Nephron (organoid): Measurements from ENCODE around the gene LSAMP.
"Not testable (repeated sequence)": the region's sequence is repeated elsewhere in the genome, so short reads cannot be mapped to it uniquely, and the experiment has no call there.

Source experiments
- H3K27ac Mint-ChIP-seq, 3 experiments: 2 replicates each; pipeline ENCODE4 v1.8.0; 2020; ENCODE audit warnings: mixed read lengths in 3 of 3, mild to moderate bottlenecking in 2 of 3, moderate library complexity in 1 of 3
- H3K27me3 Mint-ChIP-seq: 2 replicates; pipeline ENCODE4 v1.8.0; 2021; ENCODE audit warnings: low read depth, mild to moderate bottlenecking, moderate library complexity, mixed read lengths
- H3K36me3 Mint-ChIP-seq: 2 replicates; pipeline ENCODE4 v1.8.0; 2020; ENCODE audit warnings: low read depth, mixed read lengths
- H3K4me1 Mint-ChIP-seq: 2 replicates; pipeline ENCODE4 v1.8.0; 2020; ENCODE audit warnings: mixed read lengths
- H3K4me3 Mint-ChIP-seq, 3 experiments: 2 replicates each; pipeline ENCODE4 v1.8.0; 2020; ENCODE audit warnings: mild to moderate bottlenecking in 3 of 3, mixed read lengths in 3 of 3, moderate library complexity in 2 of 3
- H3K9me3 Mint-ChIP-seq: 2 replicates; pipeline ENCODE4 v1.8.0; 2020; ENCODE audit warnings: mixed read lengths
- TF ChIP-seq, protein P1 (sequence below), 3 experiments: fragments of 200-600 bp; sonication (generic); IDR thresholded peaks; one replicate each; pipeline ENCODE4 v1.5.0; 2021; ENCODE audit warnings: antibody characterized with exemption in 3 of 3; ENCODE audit not compliant: unreplicated experiment in 3 of 3

The LSAMP gene

GRCh38 chr3:115853104-115853503 is 592.2 kb downstream of the LSAMP start:
- Mint-ChIP-seq H3K27me3 (no peaks in the 10 kb centered on the region), H3K27ac (no peak overlapping the region), H3K9me3 (no peaks in the 10 kb centered on the region), H3K36me3 (no peaks in the 10 kb centered on the region), H3K4me1 (no peaks in the 10 kb centered on the region), H3K4me3 (no peak overlapping the region)
- TF ChIP-seq, protein P1, sequence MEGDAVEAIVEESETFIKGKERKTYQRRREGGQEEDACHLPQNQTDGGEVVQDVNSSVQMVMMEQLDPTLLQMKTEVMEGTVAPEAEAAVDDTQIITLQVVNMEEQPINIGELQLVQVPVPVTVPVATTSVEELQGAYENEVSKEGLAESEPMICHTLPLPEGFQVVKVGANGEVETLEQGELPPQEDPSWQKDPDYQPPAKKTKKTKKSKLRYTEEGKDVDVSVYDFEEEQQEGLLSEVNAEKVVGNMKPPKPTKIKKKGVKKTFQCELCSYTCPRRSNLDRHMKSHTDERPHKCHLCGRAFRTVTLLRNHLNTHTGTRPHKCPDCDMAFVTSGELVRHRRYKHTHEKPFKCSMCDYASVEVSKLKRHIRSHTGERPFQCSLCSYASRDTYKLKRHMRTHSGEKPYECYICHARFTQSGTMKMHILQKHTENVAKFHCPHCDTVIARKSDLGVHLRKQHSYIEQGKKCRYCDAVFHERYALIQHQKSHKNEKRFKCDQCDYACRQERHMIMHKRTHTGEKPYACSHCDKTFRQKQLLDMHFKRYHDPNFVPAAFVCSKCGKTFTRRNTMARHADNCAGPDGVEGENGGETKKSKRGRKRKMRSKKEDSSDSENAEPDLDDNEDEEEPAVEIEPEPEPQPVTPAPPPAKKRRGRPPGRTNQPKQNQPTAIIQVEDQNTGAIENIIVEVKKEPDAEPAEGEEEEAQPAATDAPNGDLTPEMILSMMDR (IDR thresholded peaks at IDR 0.05; ENCODE audit: unreplicated experiment in 3 of 3) = no peak

- Mint-ChIP-seq H3K27ac (no peak overlapping the region), H3K4me1 (no peaks in the 10 kb centered on the region), H3K4me3 (no peak overlapping the region), H3K27me3 (no peaks in the 10 kb centered on the region), H3K9me3 (no peaks in the 10 kb centered on the region), H3K36me3 (peaks cover 3% of the 10 kb centered on the region)
- TF ChIP-seq, protein P1 (IDR thresholded peaks at IDR 0.05; ENCODE audit: unreplicated experiment in 3 of 3) = no peak
These were observed 593.0 kb downstream of the LSAMP start for GRCh38 chr3:115852278-115852677.

- no peak overlapping the region for H3K27ac Mint-ChIP-seq
- H3K4me1 Mint-ChIP-seq = no peaks in the 10 kb centered on the region
- no peaks in the 10 kb centered on the region for H3K9me3 Mint-ChIP-seq
- H3K4me3 Mint-ChIP-seq = no peak overlapping the region
- no peaks in the 10 kb centered on the region for H3K27me3 Mint-ChIP-seq
- TF ChIP-seq, protein P1 (IDR thresholded peaks at IDR 0.05; ENCODE audit: unreplicated experiment in 3 of 3) = no peak
- peaks cover 3% of the 10 kb centered on the region for H3K36me3 Mint-ChIP-seq
These were observed 593.7 kb downstream of the LSAMP start for GRCh38 chr3:115851571-115851970.

- TF ChIP-seq, protein P1 (IDR thresholded peaks at IDR 0.05; ENCODE audit: unreplicated experiment in 3 of 3) = no peak
- Mint-ChIP-seq H3K4me1 (no peaks in the 10 kb centered on the region), H3K4me3 (no peak overlapping the region), H3K9me3 (no peaks in the 10 kb centered on the region), H3K27ac (no peak overlapping the region), H3K27me3 (no peaks in the 10 kb centered on the region), H3K36me3 (peaks cover 3% of the 10 kb centered on the region)
These were observed 596.6 kb downstream of the LSAMP start for GRCh38 chr3:115848641-115849040.

- TF ChIP-seq, protein P1 (IDR thresholded peaks at IDR 0.05; ENCODE audit: unreplicated experiment in 3 of 3) = no peak
- no peak overlapping the region for H3K27ac Mint-ChIP-seq
- no peak overlapping the region for H3K4me3 Mint-ChIP-seq
- peaks cover 11% of the 10 kb centered on the region for H3K36me3 Mint-ChIP-seq
- no peaks in the 10 kb centered on the region for H3K4me1 Mint-ChIP-seq
- no peaks in the 10 kb centered on the region for H3K27me3 Mint-ChIP-seq
- H3K9me3 Mint-ChIP-seq = no peaks in the 10 kb centered on the region
These were observed 599.3 kb downstream of the LSAMP start for GRCh38 chr3:115845986-115846385.

DNA sequence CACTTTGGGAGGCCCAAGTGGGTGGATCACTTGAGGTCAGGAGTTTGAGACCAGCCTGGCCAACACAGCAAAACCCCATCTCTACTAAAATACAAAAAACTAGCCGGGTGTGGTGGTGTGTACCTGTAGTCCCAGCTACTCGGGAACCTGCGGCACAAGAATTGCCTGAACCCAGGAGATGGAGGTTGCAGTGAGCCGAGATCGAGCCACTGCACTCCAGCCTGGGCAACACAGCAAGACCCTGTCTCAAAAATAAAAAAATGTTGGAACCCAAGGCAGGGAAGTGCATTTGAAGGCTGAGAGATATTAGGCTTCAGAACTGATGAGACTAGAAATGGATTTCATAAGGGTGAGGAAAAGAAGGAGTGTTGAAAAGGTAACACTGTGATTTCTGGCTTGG is 600.6 kb downstream of the LSAMP start:
- H3K4me1 Mint-ChIP-seq, H3K27ac Mint-ChIP-seq, H3K27me3 Mint-ChIP-seq, H3K4me3 Mint-ChIP-seq, H3K9me3 Mint-ChIP-seq: not testable (repeated sequence)
- H3K36me3 Mint-ChIP-seq = peaks cover 11% of the 10 kb centered on the region
